Activated CD4-positive, alpha-beta T cell treated with anti-CD3 and anti-CD28 coated beads, Interleukin-10, Interleukin-2, amounts not matched to agents 100 ng/mL and 50 ng/mL, durations not matched to agents 16 hours and 8 hours (primary cell): ENCODE data around the gene CREB3L4.

Experiments
- DNase-seq: peaks from one replicate; pipeline ENCODE4 v3.0.0-alpha.2; 2020

The CREB3L4 gene

GRCh38 chr1:153937331-153937730, 30.4 kb upstream of the CREB3L4 start:
- DNase-seq: no peak

DNA sequence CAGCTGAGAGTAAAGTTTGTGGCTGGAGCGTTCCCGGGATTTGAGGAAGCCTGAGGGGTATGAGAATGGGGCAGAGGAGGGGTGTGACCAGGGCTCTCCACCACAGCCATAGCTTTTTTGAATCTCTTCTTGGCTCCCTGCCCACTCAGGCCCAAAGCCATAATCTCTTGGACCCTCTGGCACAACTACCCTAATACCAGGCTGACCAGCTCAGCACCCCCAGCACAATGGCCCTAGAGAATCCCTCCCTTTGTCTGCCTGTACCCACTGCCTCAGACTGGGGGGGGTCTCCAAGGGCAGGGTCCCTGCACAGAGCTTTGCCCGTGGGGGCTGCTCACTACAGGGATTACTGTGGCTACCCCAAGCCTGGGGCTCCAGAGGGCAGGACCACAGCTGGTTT, 28.7 kb upstream of the CREB3L4 start:
- DNase-seq: no peak

GRCh38 chr1:153939476-153939875, 28.2 kb upstream of the CREB3L4 start:
- no peak for DNase-seq

GRCh38 chr1:153940756-153941155, 26.9 kb upstream of the CREB3L4 start:
- no peak for DNase-seq

DNA sequence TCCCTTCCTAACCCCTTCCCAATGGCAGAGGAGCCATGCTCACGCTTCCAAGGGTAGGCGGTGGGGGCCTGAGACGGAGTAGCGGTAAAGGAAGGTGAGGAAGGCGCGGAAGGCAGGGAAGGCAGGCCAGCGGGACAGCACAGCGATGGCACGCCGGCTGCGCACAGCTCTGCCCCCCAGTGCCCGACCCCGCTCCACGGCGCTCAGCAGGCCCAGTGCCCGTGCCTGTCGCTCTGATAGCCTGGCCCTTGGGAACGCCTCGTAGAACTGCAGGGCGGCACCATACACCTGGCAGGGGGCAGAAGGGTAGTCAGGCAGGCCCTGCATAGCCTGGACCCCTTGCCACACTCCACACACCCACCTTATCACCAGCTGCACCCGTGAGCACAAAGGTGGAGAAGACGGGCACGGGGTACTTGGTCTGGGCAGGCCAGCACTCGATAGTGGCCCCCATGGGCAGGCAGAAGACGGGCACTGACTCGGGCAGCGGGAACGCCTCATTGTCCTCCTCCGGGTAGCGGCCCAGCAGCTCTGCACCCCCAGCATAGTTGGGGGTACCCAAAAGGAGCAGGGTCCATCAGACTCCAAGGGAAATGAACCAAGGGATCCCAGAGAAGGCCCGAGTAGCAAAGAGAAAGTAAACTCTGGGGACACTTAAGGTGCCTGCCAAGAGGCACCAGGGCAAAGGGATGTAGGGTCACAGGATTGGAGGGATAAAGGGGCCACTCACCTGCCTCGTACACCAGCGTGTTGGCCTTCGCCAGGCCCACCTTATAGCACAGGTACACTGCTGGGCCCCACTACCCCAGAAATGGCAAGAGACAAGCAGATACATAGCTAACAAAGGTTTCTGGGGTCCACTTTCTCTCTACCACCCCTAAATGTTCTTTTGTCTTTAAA, 25.6 kb upstream of the CREB3L4 start:
- DNase-seq: no peak

GRCh38 chr1:153942766-153943549, 24.7 kb upstream of the CREB3L4 start:
- DNase-seq: no peak

DNA sequence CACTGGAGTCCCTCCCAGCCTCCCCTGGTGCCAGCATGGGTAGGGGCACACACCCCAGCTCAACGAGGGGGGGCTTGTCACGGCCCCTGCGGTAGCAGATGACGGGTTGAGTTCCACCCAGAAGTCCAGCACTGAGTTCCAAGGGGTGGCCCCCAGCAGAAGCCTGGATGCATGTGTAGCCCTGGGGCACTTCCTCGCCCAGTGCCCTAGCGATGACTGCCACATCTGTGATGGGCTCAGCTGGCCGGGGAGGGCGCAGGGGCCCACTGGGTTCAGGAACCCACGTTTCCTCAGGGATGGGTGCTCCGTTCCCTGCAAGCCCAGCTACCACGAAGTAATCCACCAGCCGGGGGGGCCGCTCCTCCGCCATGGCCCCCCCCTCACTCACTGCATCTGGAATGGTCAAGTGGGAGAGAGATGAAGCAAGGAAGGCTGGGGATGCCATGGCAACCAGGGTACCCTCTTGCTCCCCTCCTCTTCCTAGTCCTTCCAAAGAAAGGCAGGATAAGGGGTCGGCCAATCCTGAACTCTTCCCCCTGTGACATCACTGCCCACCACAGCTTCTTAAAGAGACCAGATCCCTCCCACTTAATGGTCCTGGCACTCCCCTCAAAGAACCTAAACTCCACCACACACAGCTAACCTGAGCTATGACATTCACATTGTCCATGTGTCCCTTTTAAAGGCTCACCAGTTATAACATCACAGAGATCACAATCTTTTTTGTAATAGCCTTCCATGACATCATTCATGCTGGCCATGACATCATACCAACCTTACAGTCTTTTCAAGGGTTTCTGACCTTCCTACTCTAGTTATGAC, 23.5 kb upstream of the CREB3L4 start:
- no peak for DNase-seq

- DNase-seq: no peak
Measured at GRCh38 chr1:153944827-153945117, 22.9 kb upstream of the CREB3L4 start.

- peak; percentile 84 for DNase-seq
Measured at GRCh38 chr1:153945131-153945794, 22.4 kb upstream of the CREB3L4 start.

GRCh38 chr1:153945795-153946621, 21.7 kb upstream of the CREB3L4 start:
- DNase-seq: peak; percentile 86

DNA sequence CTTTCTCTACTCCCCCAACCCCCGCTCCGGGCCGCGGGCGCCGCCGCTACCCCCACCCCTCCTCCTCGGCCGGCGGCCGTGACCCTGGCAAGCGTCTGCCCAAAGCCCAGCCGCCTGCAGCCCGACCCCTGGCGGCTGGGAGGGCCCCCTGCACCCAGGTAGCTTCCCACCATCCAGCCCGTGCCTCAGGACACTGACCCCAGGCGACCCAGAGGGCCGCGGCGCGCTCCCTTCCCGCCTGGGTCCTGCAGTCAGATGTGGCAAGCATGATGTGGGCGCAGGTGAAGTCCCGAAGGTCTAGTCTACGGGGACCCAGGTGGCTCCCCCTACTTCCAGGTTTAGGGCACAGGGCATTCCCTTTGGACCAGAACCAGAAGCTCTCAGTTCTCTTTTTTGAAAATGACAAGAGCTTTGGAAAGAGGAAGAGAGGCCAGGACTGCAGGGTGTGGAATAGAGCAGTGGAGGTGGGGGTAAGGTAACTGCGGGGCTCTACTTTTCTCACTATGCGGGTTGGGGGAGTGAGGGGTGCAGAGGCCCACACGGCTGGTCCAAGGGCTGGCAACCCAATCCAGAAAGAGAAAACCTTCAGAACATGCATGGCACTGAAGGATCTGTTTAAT, 21.0 kb upstream of the CREB3L4 start, which contains the start of gene DENND4B:
DENND4B (minus strand) TSS at position 97 of the 620 bp plus-strand sequence. CDS start 2,344 bp downstream, outside the sequence.
- DNase-seq: peak; percentile 89

GRCh38 chr1:153951183-153951582, 16.5 kb upstream of the CREB3L4 start:
- no peak for DNase-seq

DNA sequence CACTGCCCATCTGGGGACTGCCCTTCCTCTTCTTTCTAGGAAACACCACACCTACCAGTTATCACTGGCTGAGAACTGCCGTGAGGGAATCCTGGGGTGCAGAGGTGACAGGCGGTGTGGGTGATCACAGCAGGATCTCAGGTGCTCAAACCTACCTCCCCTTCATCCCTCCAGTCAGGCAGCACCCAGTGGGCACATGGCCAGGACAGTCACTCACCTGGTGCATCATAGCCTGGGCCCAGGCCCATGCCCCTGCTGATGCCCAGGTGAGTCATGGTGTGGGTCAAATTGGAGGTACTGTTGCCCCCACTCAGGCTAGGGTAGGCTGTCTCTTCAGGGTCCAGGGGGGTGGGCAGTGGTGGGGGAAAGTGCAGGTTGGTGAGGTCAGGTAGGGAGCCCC, 15.9 kb upstream of the CREB3L4 start:
- no peak for DNase-seq

DNA sequence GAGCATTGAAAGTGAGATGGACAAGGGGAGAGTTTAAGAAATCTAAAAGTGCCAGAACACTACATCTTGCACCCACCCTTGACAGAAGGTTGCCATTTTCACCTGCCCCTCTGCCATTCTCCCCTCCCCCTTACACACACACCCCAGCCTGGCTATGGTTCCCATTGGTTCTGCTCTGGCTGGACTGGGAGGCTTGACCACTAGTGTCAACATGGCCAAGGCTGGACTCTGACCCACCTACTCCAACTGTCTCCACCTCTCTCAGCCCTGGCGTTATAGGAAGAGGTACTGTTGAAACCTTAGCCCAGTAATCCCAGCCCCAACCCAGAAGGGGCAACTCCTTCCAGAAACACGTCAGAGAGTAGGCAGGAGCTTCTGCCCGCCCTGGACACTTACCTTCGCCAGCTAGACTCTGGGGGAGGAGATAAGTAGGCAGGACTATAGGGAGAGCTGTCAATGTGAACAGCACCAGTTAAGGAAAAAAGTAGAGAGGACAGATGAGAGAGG, 13.8 kb upstream of the CREB3L4 start:
- no peak for DNase-seq

DNA sequence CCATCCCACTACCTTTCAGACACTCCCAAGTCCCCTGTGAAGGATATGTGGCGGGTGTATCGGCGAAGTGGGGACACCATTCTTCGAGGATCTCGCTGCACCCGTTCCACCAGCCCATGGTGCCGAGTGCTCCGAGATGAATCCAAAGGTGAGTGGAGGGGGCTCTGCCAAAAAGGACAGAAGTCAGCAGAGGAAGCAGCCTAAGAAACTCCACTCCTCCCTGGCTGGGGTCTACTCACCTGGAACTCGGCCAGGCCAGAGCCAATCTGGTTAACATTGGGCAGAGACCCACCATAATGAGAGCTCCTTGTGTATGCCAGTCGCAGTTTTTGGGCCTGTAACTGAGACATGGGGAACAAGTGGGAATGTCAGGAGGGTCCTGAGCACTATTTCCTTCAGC, 12.9 kb upstream of the CREB3L4 start:
- no peak for DNase-seq

DNA sequence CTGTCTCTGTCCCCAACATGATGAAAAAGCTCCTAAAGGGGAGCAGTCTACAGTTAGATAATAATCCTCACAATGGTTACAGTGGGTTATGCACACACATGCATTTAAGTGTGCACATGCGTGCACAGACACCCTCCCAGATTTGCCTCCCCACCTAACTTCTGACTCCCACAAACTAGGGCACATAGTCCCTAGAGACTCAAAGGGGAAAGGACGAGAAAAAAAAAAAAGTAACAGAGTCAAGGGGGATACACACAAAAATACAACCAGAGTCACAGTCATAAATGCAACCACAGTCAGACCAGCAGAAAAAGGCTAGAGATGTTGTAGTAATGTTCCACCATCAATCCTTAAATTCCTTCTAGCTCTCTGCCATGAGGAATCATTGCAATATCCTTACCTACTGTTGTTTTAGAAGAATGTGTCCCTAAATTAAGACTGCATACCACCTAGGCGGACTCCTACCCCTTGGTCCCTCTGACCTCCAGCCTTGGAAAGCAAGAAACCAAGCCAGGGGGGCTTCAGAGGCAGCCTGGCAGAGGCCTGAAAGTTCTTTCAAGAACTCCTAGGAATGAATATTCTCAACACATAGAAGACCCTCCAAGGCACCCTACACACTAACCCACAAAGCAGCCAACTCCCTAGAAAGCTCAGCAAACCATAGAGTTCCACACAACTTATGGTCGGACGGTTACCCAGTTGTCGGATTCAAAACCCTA, 10.5 kb upstream of the CREB3L4 start:
- no peak for DNase-seq

DNA sequence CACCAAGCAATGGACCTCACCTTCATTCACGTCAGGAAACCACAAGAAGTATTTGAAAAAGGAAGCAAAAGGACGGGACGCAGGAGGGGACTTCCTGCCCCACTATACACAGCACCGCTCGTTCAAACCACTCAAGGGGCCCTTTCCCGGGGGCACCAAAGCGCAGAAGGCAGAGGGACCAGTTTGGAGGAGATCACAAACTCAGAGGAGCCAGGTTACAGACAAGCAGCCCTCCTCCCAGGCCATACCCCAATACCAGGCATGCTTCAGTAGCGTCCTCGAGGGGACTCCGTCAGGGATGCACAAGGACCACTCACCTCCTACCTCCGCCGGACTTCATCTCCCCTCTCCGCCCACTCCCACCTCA, 10.0 kb upstream of the CREB3L4 start:
- peak; percentile 60 for DNase-seq

GRCh38 chr1:153958111-153958960, 9.4 kb upstream of the CREB3L4 start, which contains the start of gene CRTC2:
CRTC2 (minus strand) TSS chr1:153958612; CDS start chr1:153958497, 115 bp downstream.
- DNase-seq: peak; percentile 99

GRCh38 chr1:153958961-153959260, 8.8 kb upstream of the CREB3L4 start:
- DNase-seq: no peak
